ENCODE results near the gene CKB. TPM values are rescaled to one million over a fixed set of nuclear protein-coding genes. Genes with fewer than 3 reads are reported as not detected.

Gene CKB
- 583 TPM for polyA plus RNA-seq (2012; ENCODE audit: insufficient read length, low read depth)

DNA sequence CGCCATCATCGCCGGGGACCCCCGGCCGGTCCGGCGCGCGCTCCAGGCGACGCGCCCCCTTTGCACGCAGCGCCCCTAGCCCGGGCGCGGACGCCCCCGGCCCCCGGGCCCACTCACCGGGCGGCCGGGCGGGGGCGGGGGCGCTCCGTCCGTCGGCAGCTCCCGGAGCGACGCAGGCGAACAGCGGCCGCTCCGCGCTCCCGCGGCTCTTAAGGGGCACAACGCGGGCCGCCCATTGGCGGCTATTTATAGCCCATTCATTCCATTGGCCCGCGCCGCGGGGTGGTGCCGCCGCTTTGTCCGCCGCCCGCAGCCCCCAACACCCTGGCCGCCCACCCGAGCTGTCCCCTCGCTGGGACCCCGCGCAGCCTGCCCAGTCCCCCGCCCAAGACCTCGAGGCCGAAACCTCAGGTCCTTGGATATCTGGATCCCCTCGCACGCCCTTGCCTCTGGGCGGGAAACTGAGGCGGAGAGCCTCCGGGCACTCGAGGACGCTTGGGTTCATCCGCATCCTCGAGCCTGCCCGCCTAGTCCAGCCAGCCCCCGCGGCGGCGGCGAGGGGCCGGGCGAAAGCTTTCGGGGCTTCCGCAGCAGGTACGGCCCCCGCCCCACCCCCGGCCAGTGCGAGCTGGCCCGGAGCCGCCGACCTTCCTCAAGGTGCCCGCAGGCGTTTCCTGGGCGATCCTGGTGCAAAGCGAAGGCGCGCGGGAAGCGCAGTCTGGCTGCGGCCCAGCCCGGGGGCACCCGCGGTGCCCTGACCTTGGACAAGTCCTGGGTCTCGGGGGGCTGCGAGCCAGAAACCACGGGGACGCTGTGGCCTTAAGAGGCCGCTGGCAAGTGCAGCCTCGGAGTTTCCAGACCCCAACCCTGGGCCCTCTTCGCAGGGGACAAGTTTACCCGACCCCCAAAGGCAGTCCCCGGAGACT lies at the start of gene CKB:
TSS of gene CKB (minus strand) at position 182 of the 926 bp plus-strand sequence. CDS start 337 bp downstream, outside the sequence.
- TF ChIP-seq, protein P1, sequence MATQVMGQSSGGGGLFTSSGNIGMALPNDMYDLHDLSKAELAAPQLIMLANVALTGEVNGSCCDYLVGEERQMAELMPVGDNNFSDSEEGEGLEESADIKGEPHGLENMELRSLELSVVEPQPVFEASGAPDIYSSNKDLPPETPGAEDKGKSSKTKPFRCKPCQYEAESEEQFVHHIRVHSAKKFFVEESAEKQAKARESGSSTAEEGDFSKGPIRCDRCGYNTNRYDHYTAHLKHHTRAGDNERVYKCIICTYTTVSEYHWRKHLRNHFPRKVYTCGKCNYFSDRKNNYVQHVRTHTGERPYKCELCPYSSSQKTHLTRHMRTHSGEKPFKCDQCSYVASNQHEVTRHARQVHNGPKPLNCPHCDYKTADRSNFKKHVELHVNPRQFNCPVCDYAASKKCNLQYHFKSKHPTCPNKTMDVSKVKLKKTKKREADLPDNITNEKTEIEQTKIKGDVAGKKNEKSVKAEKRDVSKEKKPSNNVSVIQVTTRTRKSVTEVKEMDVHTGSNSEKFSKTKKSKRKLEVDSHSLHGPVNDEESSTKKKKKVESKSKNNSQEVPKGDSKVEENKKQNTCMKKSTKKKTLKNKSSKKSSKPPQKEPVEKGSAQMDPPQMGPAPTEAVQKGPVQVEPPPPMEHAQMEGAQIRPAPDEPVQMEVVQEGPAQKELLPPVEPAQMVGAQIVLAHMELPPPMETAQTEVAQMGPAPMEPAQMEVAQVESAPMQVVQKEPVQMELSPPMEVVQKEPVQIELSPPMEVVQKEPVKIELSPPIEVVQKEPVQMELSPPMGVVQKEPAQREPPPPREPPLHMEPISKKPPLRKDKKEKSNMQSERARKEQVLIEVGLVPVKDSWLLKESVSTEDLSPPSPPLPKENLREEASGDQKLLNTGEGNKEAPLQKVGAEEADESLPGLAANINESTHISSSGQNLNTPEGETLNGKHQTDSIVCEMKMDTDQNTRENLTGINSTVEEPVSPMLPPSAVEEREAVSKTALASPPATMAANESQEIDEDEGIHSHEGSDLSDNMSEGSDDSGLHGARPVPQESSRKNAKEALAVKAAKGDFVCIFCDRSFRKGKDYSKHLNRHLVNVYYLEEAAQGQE (IDR thresholded peaks at IDR 0.05; ENCODE audit: insufficient read depth in 1 of 2, low read depth in 2 of 2, low read length in 2 of 2): no peak
- TF ChIP-seq POLR2AphosphoS5 (IDR thresholded peaks at IDR 0.05; ENCODE audit: low read depth, low read length): peak; percentile 22; the same call in 1 of the 2 replicates
- 0 out of 2 replicates have a peak, but pooled peaks have one; percentile 25 for TF ChIP-seq TAF1 (IDR thresholded peaks at IDR 0.05; ENCODE audit: borderline replicate concordance, insufficient read depth, low read length)
- TF ChIP-seq SIN3A (IDR thresholded peaks at IDR 0.05; ENCODE audit: borderline replicate concordance, insufficient read depth, low read length): no peak
- TF ChIP-seq FOXP2 (optimal IDR thresholded peaks at IDR 0.05; ENCODE audit: borderline replicate concordance, extremely low read depth, extremely low read length, insufficient read depth): no peak

DNA sequence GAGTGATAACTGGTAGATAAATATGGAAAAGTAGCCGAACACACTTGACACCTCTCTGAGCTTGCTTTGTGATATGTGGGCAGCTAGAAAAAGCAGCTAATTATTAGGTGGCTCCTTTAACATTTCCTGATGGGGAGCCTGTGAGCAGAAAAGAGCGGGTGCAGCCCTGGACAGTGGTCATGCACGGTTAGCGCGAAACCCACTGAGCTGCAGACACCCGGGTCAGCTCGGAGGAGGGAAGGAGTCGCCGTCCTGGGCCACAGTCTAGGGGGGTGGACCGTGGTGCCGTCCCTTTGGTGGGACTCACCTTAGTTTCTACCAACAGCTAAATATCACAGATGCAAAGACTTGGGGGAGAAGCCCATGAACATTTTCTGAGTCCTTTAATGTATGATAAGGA lies 46.8 kb upstream of the CKB start:
- TF ChIP-seq, protein P1 (IDR thresholded peaks at IDR 0.05; ENCODE audit: insufficient read depth in 1 of 2, low read depth in 2 of 2, low read length in 2 of 2): no peak
- TF ChIP-seq SIN3A (IDR thresholded peaks at IDR 0.05; ENCODE audit: borderline replicate concordance, insufficient read depth, low read length) (no peak), POLR2AphosphoS5 (IDR thresholded peaks at IDR 0.05; ENCODE audit: low read depth, low read length) (no peak), TAF1 (IDR thresholded peaks at IDR 0.05; ENCODE audit: borderline replicate concordance, insufficient read depth, low read length) (no peak), FOXP2 (optimal IDR thresholded peaks at IDR 0.05; ENCODE audit: borderline replicate concordance, extremely low read depth, extremely low read length, insufficient read depth) (no peak)

DNA sequence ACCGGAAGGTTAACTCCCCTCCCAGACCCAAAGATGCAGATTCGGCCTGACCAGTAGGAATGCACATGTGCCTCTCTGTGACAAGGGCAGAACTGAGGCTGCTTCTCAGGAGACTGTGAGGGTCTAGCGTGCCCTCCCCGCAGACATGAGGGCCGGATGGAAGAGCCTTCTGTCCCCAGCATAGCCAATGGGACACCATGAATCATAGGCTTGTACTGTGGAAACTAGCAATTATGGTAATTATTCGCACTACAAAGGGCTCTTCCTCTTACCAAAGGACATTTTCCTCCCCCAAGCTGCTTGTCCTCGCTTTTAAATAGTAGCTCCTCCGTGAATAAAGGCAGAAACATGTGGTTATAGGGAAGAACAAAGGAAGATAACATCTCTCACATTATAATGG lies 46.3 kb upstream of the CKB start:
- TF ChIP-seq FOXP2 (optimal IDR thresholded peaks at IDR 0.05; ENCODE audit: borderline replicate concordance, extremely low read depth, extremely low read length, insufficient read depth) (no peak), SIN3A (IDR thresholded peaks at IDR 0.05; ENCODE audit: borderline replicate concordance, insufficient read depth, low read length) (no peak), POLR2AphosphoS5 (IDR thresholded peaks at IDR 0.05; ENCODE audit: low read depth, low read length) (no peak), TAF1 (IDR thresholded peaks at IDR 0.05; ENCODE audit: borderline replicate concordance, insufficient read depth, low read length) (no peak)
- TF ChIP-seq, protein P1 (IDR thresholded peaks at IDR 0.05; ENCODE audit: insufficient read depth in 1 of 2, low read depth in 2 of 2, low read length in 2 of 2): no peak

DNA sequence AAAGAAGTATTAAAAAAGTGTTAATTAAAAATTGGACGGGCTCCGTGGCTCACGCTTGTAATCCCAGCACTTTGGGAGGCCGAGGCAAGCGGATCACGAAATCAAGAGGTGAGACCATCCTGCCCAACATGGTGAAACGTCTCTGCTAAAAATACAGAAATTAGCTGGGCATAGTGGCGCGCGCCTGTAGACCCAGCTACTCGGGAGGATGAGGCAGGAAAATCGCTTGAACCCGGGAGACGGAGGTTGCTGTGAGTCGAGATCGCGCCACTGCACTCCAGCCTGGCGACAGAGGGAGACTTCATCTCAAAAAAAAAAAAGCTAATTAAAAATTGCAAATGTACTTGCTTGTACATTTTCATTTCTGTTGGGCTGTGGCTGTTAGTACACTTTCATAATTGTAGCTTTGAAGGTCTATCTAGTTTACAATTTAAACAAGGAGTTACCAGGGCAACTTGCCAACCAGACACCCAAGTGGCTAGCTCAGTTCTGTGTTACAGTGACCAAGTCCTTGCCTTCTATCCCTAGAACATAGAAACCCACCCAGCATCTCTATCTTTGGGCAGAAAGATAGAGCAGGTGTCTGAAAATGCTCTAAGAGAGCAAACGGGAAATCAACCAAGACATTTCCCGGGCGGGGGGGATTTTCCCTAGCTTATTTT lies 41.3 kb upstream of the CKB start:
- no peak for TF ChIP-seq SIN3A (IDR thresholded peaks at IDR 0.05; ENCODE audit: borderline replicate concordance, insufficient read depth, low read length)
- no peak for TF ChIP-seq FOXP2 (optimal IDR thresholded peaks at IDR 0.05; ENCODE audit: borderline replicate concordance, extremely low read depth, extremely low read length, insufficient read depth)
- TF ChIP-seq TAF1 (IDR thresholded peaks at IDR 0.05; ENCODE audit: borderline replicate concordance, insufficient read depth, low read length): no peak
- no peak for TF ChIP-seq POLR2AphosphoS5 (IDR thresholded peaks at IDR 0.05; ENCODE audit: low read depth, low read length)
- TF ChIP-seq, protein P1 (IDR thresholded peaks at IDR 0.05; ENCODE audit: insufficient read depth in 1 of 2, low read depth in 2 of 2, low read length in 2 of 2): no peak
